CD4-positive, alpha-beta T cell treated with Interferon alpha-2 for 1 hour (primary cell): ENCODE results near the gene PHKA2.
"Not testable (repeated sequence)": the region's sequence is repeated elsewhere in the genome, so short reads cannot be mapped to it uniquely, and the experiment has no call there.

Experiments used
- DNase-seq, 2 donors: peaks; one replicate each; pipeline ENCODE4 v3.0.0-alpha.2; 2020 to 2022

Gene PHKA2

GRCh38 chrX:18855919-18856644 lies 127.8 kb downstream of the PHKA2 start:
- no peak for DNase-seq

GRCh38 chrX:18847901-18848300 lies 136.0 kb downstream of the PHKA2 start:
- DNase-seq: not testable (repeated sequence)
